ENCODE measurements around the gene TUBA3C.

Gene TUBA3C

DNA sequence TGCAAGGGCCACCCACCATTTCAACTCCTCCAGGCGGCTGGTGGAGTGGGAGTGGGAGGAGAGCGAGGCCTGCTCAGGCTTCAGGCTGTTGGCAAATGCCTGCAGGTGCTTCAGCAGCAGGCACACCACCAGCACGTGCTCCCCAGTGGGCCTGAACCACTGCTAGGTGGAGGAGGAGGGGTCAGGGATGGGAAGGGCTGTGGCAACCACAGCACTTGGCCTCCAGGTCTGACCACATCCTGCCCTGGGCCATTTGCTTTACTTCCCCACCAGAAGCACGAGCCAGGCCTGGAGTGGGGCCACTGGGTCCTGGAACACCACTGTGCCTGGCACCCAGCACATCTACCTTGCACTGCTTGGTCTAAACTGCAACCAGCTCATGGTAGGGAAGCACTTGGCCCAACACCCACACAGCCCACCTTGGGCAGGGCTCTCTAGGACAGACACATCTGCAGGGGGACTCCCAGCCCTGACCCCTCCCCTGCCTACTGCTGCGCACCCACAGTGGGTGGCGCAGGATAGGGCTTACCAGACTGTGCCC is 26.2 kb downstream of the TUBA3C start:
- Histone ChIP-seq H3K9ac (ENCODE audit: low read depth, low read length) (no peak overlapping the region), H3K36me3 (ENCODE audit: insufficient read depth, low read length) (no peaks in the 10 kb centered on the region), H3K4me1 (ENCODE audit: insufficient read depth, low read length) (no peaks in the 10 kb centered on the region), H3K9me3 (ENCODE audit: control insufficient read depth, insufficient read depth, low read length) (no peaks in the 10 kb centered on the region)

DNA sequence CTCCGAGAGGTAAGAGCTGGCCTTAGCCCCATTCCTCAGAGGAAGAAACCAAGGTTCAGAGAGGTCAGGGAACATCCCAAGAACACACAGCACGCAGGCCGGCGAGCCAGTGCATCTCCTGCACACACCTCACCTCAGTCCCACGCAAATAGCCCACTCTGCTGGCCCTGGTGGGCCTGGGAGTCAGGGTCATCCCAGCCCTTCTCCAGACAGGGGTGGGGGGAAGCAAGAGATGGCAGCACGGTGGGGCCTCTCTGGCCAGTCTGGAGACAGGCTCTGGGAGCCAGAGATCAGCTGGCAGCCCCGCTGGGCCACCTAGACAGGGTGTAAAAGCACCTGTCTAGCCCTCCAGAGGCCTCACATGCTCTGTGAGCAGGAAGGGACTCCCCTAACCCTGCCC is 26.8 kb downstream of the TUBA3C start:
- Histone ChIP-seq H3K36me3 (ENCODE audit: insufficient read depth, low read length) (no peaks in the 10 kb centered on the region), H3K9me3 (ENCODE audit: control insufficient read depth, insufficient read depth, low read length) (no peaks in the 10 kb centered on the region), H3K4me1 (ENCODE audit: insufficient read depth, low read length) (no peaks in the 10 kb centered on the region), H3K9ac (ENCODE audit: low read depth, low read length) (no peak overlapping the region)

DNA sequence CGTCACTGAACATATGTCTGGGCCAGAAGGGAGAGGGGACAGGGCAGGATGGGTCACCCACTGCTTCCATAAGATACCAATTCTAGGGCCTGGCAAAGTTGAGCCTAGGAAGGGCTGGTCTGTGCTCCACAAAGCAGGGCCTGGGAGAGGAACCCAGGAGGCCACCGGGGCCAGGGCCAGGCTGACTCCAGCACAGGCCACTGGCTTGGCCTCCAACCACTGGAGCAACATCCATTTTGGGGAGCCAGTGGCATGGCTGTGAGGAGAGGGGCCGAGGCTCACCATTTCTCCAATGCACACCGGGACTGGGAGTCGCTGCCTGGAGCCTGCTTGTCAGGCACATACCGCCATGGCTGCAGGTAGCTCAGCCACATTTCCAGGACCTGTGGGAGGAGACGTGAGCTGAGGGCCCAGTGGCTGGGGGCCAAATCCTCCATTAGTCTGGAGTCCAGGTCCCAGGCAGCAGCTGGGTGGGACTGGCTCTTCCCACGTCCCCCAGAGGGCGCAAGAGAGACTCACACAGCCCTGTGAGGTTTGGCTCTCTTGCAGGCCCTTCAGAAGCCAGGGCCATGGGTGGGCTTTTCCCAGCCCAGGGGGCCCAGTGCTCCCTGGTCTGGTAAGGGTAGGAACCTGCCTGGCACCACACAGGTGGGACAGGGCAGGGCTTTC is 27.7 kb downstream of the TUBA3C start:
- Histone ChIP-seq H3K9ac (ENCODE audit: low read depth, low read length) (no peak overlapping the region), H3K4me1 (ENCODE audit: insufficient read depth, low read length) (no peaks in the 10 kb centered on the region), H3K36me3 (ENCODE audit: insufficient read depth, low read length) (no peaks in the 10 kb centered on the region), H3K9me3 (ENCODE audit: control insufficient read depth, insufficient read depth, low read length) (no peaks in the 10 kb centered on the region)

DNA sequence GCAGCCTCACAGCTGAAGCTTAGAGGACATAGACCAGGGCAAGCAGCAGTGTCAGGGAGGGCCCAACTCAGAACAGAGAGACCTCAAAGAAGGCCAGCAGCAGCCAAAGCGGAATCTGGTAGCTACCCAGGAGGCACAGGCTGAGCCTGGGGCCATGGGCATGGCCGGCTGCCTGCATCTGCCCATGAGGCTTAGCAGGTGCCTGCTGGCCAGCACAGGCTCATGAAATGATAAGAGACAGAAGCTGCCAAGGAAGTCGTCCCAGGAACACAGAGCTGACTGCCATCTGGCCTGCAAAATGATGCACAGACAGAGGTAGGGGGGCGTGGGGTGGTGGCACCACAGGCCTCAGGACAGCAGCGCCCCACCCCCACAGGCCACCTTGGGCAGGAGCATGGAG is 29.2 kb downstream of the TUBA3C start:
- Histone ChIP-seq H3K9ac (ENCODE audit: low read depth, low read length) (no peak overlapping the region), H3K36me3 (ENCODE audit: insufficient read depth, low read length) (no peaks in the 10 kb centered on the region), H3K4me1 (ENCODE audit: insufficient read depth, low read length) (no peaks in the 10 kb centered on the region), H3K9me3 (ENCODE audit: control insufficient read depth, insufficient read depth, low read length) (no peaks in the 10 kb centered on the region; the same call in 1 of the 2 replicates)

DNA sequence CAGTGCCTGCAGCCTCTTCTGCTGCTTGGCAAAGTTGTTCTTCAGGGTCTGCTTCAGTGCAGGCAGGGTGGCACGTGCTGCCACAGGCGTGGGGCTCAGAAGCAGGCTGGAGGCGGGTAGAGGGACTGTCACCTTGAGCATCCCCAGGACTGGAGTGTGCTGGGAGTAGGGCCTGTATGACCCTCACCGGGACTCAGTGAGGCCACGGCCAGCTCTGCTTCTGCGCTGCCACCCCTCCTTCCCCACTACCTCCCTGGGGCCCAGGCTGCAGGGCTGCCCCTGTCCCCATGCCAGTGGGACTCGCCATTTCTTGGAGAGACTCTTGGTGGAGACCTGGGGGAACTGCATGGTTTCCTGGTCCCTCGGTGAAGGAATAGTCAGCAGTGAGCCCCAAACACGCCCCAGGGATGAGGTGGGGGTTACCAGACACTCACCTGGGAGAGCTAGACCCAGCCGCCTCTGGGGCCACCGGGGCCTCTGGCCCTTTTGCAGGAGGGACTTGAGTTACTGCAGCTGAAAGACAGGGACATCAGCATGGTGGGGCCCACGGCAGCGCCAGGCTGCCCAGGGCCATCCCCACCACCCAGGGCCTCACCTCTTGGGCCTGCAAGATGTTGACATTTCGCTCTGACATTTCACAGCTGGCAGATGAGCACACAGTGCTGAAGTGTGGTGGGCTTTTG is 29.9 kb downstream of the TUBA3C start:
- Histone ChIP-seq H3K9ac (ENCODE audit: low read depth, low read length) (no peak overlapping the region), H3K36me3 (ENCODE audit: insufficient read depth, low read length) (no peaks in the 10 kb centered on the region), H3K9me3 (ENCODE audit: control insufficient read depth, insufficient read depth, low read length) (no peaks in the 10 kb centered on the region; the same call in 1 of the 2 replicates), H3K4me1 (ENCODE audit: insufficient read depth, low read length) (no peaks in the 10 kb centered on the region)

DNA sequence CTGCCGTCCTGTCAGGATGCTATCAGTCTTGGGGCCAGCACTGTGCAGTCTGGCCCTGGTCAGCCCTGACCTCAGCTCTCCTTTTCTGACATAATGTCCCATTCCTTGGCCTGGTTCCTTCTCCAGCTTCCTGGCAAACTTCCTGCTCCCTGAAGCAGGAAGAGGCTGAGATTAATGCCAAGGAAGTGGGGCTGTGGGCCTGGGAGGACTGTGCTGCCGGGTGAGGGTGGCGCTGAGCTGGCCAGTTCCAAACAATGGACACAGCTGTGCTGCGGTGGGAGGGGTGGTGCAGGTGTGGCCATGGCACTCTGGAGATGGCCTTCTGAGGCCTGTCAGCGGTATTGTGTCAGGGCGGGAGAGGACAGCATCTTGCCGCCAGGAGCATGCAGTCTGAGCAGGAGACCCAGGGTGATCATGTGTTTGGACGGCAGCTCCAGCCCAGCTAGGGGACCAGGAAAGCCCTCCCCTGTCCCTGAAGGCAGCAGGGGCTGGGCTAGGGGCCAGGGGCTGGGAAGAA is 30.9 kb downstream of the TUBA3C start:
- Histone ChIP-seq H3K9me3 (ENCODE audit: control insufficient read depth, insufficient read depth, low read length) (no peaks in the 10 kb centered on the region; the same call in 1 of the 2 replicates), H3K4me1 (ENCODE audit: insufficient read depth, low read length) (no peaks in the 10 kb centered on the region), H3K36me3 (ENCODE audit: insufficient read depth, low read length) (no peaks in the 10 kb centered on the region)

DNA sequence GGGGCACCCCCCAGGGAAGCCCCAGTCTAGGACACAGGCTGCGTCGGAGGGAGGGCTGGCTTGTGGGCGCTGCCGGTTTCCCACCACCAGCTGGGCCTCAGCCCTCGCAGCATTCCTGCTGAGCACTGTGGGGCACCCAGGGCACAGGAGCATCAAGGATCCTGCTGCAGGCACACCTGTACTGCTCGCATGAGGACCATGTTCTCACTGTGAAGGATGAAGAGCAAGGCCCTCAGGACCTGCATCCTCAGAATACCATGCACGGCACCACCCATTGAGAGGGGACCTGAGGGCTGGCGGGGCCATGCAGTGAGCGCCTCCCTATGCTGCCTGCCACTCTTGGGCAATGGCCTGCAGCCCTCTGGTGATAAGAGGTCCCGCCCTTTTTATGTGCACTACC is 31.4 kb downstream of the TUBA3C start:
- no peaks in the 10 kb centered on the region for H3K36me3 ChIP-seq (ENCODE audit: insufficient read depth, low read length)
- no peaks in the 10 kb centered on the region for H3K4me1 ChIP-seq (ENCODE audit: insufficient read depth, low read length)
- no peaks in the 10 kb centered on the region; the same call in 1 of the 2 replicates for H3K9me3 ChIP-seq (ENCODE audit: control insufficient read depth, insufficient read depth, low read length)
- H3K9ac ChIP-seq (ENCODE audit: low read depth, low read length), result no peak overlapping the region

More for the DNA sequence above, 30.9 kb downstream of the TUBA3C start:
- no peak overlapping the region for H3K9ac ChIP-seq (ENCODE audit: low read depth, low read length)

DNA sequence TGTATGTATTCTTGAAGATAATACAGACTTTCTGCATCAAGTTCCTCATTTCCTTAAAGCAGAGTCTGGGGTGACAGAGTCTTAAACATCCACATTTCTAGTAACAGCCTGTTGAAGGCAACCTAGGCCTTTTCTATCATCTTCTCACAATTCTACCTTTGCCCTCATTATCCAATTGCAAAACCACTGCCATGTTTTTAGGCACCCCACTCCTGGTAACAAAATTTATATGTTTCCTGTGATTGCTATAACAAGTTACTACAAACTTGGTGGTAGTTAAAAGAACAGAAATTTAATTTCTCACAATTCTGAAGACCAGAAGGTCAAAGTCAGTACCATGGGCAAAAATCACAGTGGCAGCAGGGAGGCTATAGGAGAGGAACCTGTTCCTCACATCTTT is 33.1 kb downstream of the TUBA3C start:
- H3K36me3 ChIP-seq (ENCODE audit: insufficient read depth, low read length), result no peaks in the 10 kb centered on the region
- no peak overlapping the region for H3K9ac ChIP-seq (ENCODE audit: low read depth, low read length)
- H3K9me3 ChIP-seq (ENCODE audit: control insufficient read depth, insufficient read depth, low read length), result no peaks in the 10 kb centered on the region; the same call in 1 of the 2 replicates
- H3K4me1 ChIP-seq (ENCODE audit: insufficient read depth, low read length), result no peaks in the 10 kb centered on the region
